Prostate gland (tissue), 2 donors: Measurements from ENCODE around the gene KDM8.

ENCODE experiments used
- POLR2A ChIP-seq: fragments of 450-650 bp; IDR thresholded peaks from one replicate; pipeline ENCODE4 v1.6.1; 2016; ENCODE audit warnings: antibody characterized with exemption, mild to moderate bottlenecking
- TF ChIP-seq, protein P1 (sequence below), 4 experiments: fragments of 200-600 bp in 2 of 4; fragments of 450-650 bp in 2 of 4; sonication (generic) in 2 of 4; IDR thresholded peaks; 1 replicate in 3 of 4; 2 replicates in 1 of 4; pipeline ENCODE4 v1.5.1; 2016 to 2019; ENCODE audit warnings: antibody characterized with exemption in 4 of 4, mild to moderate bottlenecking in 2 of 4, moderate library complexity in 2 of 4

DNA sequence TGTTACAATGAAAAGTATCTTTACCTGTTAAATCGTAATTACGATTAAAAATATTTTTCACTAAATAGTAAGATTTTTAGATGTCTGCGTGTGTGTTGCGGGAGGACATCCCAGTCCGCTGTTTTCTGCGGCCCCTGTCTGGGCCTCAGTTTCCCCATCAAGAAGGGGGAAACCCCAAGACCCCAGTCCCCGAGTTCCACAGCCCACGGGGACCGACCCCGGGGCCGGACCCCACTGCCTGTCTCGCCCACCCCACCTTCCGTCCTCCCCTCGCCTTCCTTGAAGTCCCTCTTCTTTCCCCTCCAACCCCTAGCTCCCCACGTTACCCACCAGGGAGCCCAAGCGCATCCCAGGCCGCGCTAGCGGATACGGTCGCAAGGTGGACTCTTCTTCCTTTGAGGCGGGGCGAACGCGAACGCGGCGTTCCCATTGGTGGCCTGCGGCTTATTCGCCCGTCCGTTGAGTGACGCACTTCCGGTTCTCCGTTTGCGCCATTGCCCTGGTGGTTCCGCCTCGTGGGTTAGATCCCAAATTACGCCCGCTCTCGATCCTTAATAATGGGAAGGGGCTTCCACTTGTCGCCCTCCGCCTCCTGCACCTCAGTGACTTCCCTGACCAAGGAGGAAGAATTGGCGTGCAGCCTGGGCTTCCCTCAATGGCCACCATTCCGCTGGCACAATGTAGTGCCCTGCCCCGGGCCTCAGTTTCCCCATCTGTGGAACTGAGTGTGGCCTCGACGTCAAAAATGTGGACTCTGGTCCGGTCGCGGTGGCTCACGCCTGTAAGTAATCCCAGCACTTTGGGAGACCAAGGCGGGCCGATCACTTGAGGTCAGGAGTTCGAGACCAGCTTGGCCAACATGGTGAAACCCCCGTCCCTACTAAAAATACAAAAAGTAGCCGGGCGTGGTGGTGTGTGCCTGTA is 65.3 kb downstream of the KDM8 start, which contains the start of gene NSMCE1:
- TF ChIP-seq, protein P1, sequence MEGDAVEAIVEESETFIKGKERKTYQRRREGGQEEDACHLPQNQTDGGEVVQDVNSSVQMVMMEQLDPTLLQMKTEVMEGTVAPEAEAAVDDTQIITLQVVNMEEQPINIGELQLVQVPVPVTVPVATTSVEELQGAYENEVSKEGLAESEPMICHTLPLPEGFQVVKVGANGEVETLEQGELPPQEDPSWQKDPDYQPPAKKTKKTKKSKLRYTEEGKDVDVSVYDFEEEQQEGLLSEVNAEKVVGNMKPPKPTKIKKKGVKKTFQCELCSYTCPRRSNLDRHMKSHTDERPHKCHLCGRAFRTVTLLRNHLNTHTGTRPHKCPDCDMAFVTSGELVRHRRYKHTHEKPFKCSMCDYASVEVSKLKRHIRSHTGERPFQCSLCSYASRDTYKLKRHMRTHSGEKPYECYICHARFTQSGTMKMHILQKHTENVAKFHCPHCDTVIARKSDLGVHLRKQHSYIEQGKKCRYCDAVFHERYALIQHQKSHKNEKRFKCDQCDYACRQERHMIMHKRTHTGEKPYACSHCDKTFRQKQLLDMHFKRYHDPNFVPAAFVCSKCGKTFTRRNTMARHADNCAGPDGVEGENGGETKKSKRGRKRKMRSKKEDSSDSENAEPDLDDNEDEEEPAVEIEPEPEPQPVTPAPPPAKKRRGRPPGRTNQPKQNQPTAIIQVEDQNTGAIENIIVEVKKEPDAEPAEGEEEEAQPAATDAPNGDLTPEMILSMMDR (IDR thresholded peaks at IDR 0.05): peak in 3 of 4 experiments; percentile 17 to 39 (median 33)
- TF ChIP-seq POLR2A: peak; percentile 80
